MM.1S (cell line): Measurements from ENCODE around the gene NUP210.

Experiments
- DNase-seq: peaks from one replicate; pipeline ENCODE4 v3.0.0-alpha.2; 2015
- H2AFZ ChIP-seq: fragments of 300-600 bp; sonication (generic); 2 replicates; pipeline ENCODE4 v1.6.0; 2016; ENCODE audit warnings: antibody characterized with exemption, low read length
- H3F3A ChIP-seq: fragments of 300-600 bp; sonication (generic); 2 replicates; pipeline ENCODE4 v1.6.1; 2016; ENCODE audit warnings: mild to moderate bottlenecking, antibody characterized with exemption, low read length, moderate library complexity, mixed read lengths; ENCODE audit not compliant: insufficient read depth
- H3K27ac ChIP-seq: fragments of 300-600 bp; sonication (generic); 2 replicates; pipeline ENCODE4 v1.5.1; 2016; ENCODE audit warnings: mild to moderate bottlenecking, low read length
- H3K27me3 ChIP-seq: fragments of 300-600 bp; sonication (generic); replicated peaks from 2 replicates; pipeline ENCODE4 v1.6.0; 2016; ENCODE audit warnings: low read length; ENCODE audit not compliant: insufficient read depth
- H3K36me3 ChIP-seq: fragments of 300-600 bp; sonication (generic); replicated peaks from 2 replicates; pipeline ENCODE4 v1.6.1; 2016; ENCODE audit warnings: mild to moderate bottlenecking, low read length, mixed read lengths; ENCODE audit not compliant: insufficient read depth
- H3K4me1 ChIP-seq: fragments of 300-600 bp; sonication (generic); 2 replicates; pipeline ENCODE4 v1.6.1; 2016; ENCODE audit warnings: low read length, mixed read lengths
- H3K4me2 ChIP-seq: fragments of 300-600 bp; sonication (generic); 2 replicates; pipeline ENCODE4 v1.6.0; 2016; ENCODE audit warnings: low read depth, low read length
- H3K4me3 ChIP-seq: fragments of 300-600 bp; sonication (generic); 2 replicates; pipeline ENCODE4 v1.5.1; 2016; ENCODE audit warnings: low read length, mixed read lengths
- H3K79me2 ChIP-seq: fragments of 300-600 bp; sonication (generic); 2 replicates; pipeline ENCODE4 v1.6.1; 2016; ENCODE audit warnings: mixed run types, low read length, mixed read lengths
- H3K9ac ChIP-seq: fragments of 300-600 bp; sonication (generic); 2 replicates; pipeline ENCODE4 v1.6.1; 2016; ENCODE audit warnings: low read length, mixed read lengths
- H3K9me2 ChIP-seq: fragments of 300-600 bp; sonication (generic); replicated peaks from 2 replicates; pipeline ENCODE4 v1.6.1; 2016; ENCODE audit warnings: mild to moderate bottlenecking, low read length, mixed read lengths; ENCODE audit not compliant: insufficient read depth
- H3K9me3 ChIP-seq: fragments of 300-600 bp; sonication (generic); replicated peaks from 2 replicates; pipeline ENCODE4 v1.6.1; 2016; ENCODE audit warnings: mild to moderate bottlenecking, low read length, mixed read lengths; ENCODE audit not compliant: insufficient read depth
- H4K20me1 ChIP-seq: fragments of 300-600 bp; sonication (generic); 2 replicates; pipeline ENCODE4 v1.6.1; 2016; ENCODE audit warnings: mild to moderate bottlenecking, low read length, moderate library complexity, mixed read lengths; ENCODE audit not compliant: insufficient read depth
- CTCF ChIP-seq: fragments of 300-600 bp; sonication (generic); IDR thresholded peaks from 2 replicates; pipeline ENCODE4 v1.5.1; 2016; ENCODE audit warnings: antibody characterized with exemption, low read length, mixed read lengths
- EZH2 ChIP-seq: fragments of 300-600 bp; sonication (generic); optimal IDR thresholded peaks from 2 replicates; pipeline ENCODE3; 2017; ENCODE audit warnings: low read depth, mild to moderate bottlenecking, antibody characterized with exemption, low read length, mixed read lengths
- EZH2phosphoT487 ChIP-seq: fragments of 300-600 bp; sonication (generic); IDR thresholded peaks from 2 replicates; pipeline ENCODE4 v1.6.1; 2018; ENCODE audit warnings: antibody characterized with exemption, low read length

NUP210 gene

DNA sequence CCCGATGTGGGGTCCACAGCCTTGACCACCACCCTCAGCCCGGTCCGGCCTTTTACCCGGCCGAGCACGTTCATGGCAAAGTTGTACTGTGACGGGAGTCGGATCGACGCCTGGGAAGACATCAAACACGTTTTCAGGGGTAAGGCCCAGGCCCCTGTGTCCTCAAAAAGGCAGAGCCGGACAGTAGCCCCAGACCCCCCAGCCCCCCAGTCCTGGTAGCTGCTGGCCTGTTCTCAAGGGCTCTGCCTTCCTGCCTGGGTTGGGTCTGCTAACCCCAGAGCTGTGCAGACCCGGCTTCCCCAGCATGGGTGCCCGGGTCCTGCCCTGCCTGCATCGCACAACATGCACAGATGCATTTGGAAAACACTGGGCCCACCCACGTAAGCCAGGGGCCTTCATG lies 84.6 kb downstream of the NUP210 start:
- DNase-seq = no peak
- peak overlapping the region; percentile 97; the same call in 1 of the 2 replicates for H3K27ac ChIP-seq
- peaks cover 50% of the 10 kb centered on the region for H3F3A ChIP-seq
- TF ChIP-seq EZH2phosphoT487 (no peak), EZH2 (no peak), CTCF (no peak)
- H3K79me2 ChIP-seq = peaks cover 21% of the 10 kb centered on the region
- H3K27me3 ChIP-seq = no peaks in the 10 kb centered on the region
- peak overlapping the region; percentile 61; the same call in 1 of the 2 replicates for H3K4me2 ChIP-seq
- no peak overlapping the region for H3K9ac ChIP-seq
- H3K36me3 ChIP-seq = peaks cover 7% of the 10 kb centered on the region; the same call in 1 of the 2 replicates
- H3K4me3 ChIP-seq = no peak overlapping the region
- H2AFZ ChIP-seq = no peak overlapping the region
- peaks cover 70% of the 10 kb centered on the region for H3K4me1 ChIP-seq
- H4K20me1 ChIP-seq = no peaks in the 10 kb centered on the region
- H3K9me3 ChIP-seq = no peaks in the 10 kb centered on the region
- H3K9me2 ChIP-seq = no peaks in the 10 kb centered on the region

DNA sequence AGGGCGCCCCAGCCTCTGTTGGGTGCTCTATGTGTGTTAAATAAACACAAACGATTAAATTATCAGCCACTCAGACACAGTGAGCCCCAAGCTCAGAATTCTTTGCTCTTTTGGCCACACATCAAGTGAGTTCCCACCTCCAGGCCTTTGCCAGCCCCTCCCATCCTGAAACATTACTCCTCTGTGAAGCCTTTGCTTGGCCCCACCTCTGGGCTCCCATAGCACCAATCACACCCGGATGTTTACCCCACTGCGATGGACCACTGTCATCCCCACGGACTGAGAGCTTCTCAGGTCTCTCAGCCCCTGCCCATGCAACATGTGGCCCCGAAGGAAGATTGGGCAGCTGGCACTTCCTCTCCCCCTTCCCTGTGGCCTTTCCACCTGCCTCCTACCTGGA lies 85.1 kb downstream of the NUP210 start:
- H3K79me2 ChIP-seq = peaks cover 25% of the 10 kb centered on the region
- peaks cover 75% of the 10 kb centered on the region for H3K4me1 ChIP-seq
- H3K9me3 ChIP-seq = no peaks in the 10 kb centered on the region
- no peaks in the 10 kb centered on the region for H3K27me3 ChIP-seq
- peak overlapping the region; percentile 61; the same call in 1 of the 2 replicates for H3K4me2 ChIP-seq
- H3K36me3 ChIP-seq = peaks cover 12% of the 10 kb centered on the region; the same call in 1 of the 2 replicates
- no peak overlapping the region; the same call in 1 of the 2 replicates for H3K9ac ChIP-seq
- H4K20me1 ChIP-seq = no peaks in the 10 kb centered on the region
- peaks cover 53% of the 10 kb centered on the region for H3F3A ChIP-seq
- H3K27ac ChIP-seq = peak overlapping the region; percentile 97; the same call in 1 of the 2 replicates
- no peak for TF ChIP-seq EZH2
- TF ChIP-seq EZH2phosphoT487 = no peak
- H3K9me2 ChIP-seq = no peaks in the 10 kb centered on the region
- H2AFZ ChIP-seq = no peak overlapping the region
- H3K4me3 ChIP-seq = no peak overlapping the region
- DNase-seq = peak; percentile 21

GRCh38 chr3:13333236-13333897 lies 86.8 kb downstream of the NUP210 start:
- Histone ChIP-seq H3K4me2 (peak overlapping the region; percentile 61), H3K79me2 (peaks cover 42% of the 10 kb centered on the region), H4K20me1 (no peaks in the 10 kb centered on the region), H3K27me3 (no peaks in the 10 kb centered on the region), H3K4me1 (peaks cover 91% of the 10 kb centered on the region), H3K4me3 (peak overlapping the region; percentile 21; the same call in 1 of the 2 replicates), H2AFZ (no peak overlapping the region), H3K9me2 (no peaks in the 10 kb centered on the region), H3K36me3 (peaks cover 14% of the 10 kb centered on the region; the same call in 1 of the 2 replicates), H3F3A (peaks cover 53% of the 10 kb centered on the region), H3K27ac (peak overlapping the region; percentile 97), H3K9me3 (no peaks in the 10 kb centered on the region), H3K9ac (peak overlapping the region; percentile 65)
- no peak for DNase-seq
- TF ChIP-seq CTCF = peak; percentile 19
- TF ChIP-seq EZH2phosphoT487 = no peak
- no peak for TF ChIP-seq EZH2

DNA sequence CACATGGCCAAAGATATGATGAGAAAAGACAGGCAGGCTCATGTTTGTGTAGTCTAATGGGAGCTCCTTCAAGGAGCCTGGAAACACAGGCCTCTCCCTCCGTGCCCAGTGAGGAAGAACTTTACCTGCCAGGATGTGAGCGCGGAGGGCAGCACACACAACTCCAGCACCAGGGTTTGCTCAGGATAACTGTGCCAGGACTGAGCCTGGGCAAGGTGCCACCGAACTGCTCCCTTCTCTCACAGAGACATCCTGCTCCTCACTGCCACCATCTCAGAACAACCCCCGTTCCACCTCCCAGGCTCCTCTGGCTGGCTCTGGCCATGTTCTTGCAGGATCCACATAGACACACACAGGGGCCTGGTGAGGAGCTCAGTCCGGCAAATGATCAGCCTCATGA lies 87.4 kb downstream of the NUP210 start:
- Histone ChIP-seq H3K9ac (peak overlapping the region; percentile 65), H3K9me3 (no peaks in the 10 kb centered on the region), H3F3A (peaks cover 53% of the 10 kb centered on the region), H3K27me3 (no peaks in the 10 kb centered on the region), H2AFZ (no peak overlapping the region), H4K20me1 (no peaks in the 10 kb centered on the region), H3K79me2 (peaks cover 44% of the 10 kb centered on the region), H3K4me1 (peaks cover 92% of the 10 kb centered on the region), H3K36me3 (peaks cover 10% of the 10 kb centered on the region; the same call in 1 of the 2 replicates), H3K9me2 (no peaks in the 10 kb centered on the region), H3K4me3 (peak overlapping the region; percentile 21; the same call in 1 of the 2 replicates), H3K27ac (peak overlapping the region; percentile 97), H3K4me2 (peak overlapping the region; percentile 61)
- TF ChIP-seq CTCF = no peak
- TF ChIP-seq EZH2phosphoT487 = no peak
- TF ChIP-seq EZH2 = no peak
- no peak for DNase-seq
